Fibroblast of skin of abdomen (primary cell): Measurements from ENCODE around the gene TBKBP1.
"Not testable (repeated sequence)": the region's sequence is repeated elsewhere in the genome, so short reads cannot be mapped to it uniquely, and the experiment has no call there.

Source experiments
- DNase-seq: peaks from one replicate; pipeline ENCODE4 v3.0.0-alpha.2; 2013

TBKBP1 gene

GRCh38 chr17:47733674-47734410 lies 39.9 kb downstream of the TBKBP1 start:
- no peak for DNase-seq

GRCh38 chr17:47735139-47735464 lies 41.1 kb downstream of the TBKBP1 start:
- DNase-seq: no peak

GRCh38 chr17:47735536-47736011 lies 41.6 kb downstream of the TBKBP1 start:
- no peak for DNase-seq

GRCh38 chr17:47736501-47737495 lies 42.8 kb downstream of the TBKBP1 start:
- DNase-seq: no peak

GRCh38 chr17:47738178-47738577 lies 44.2 kb downstream of the TBKBP1 start:
- DNase-seq: no peak

- no peak for DNase-seq
Observed at GRCh38 chr17:47739150-47739549, 45.2 kb downstream of the TBKBP1 start.

- not testable (repeated sequence) for DNase-seq
Observed at GRCh38 chr17:47739945-47740344, 46.0 kb downstream of the TBKBP1 start.

GRCh38 chr17:47741109-47741792 lies 47.3 kb downstream of the TBKBP1 start:
- no peak for DNase-seq

GRCh38 chr17:47741793-47742145 lies 47.8 kb downstream of the TBKBP1 start:
- peak; percentile 22 for DNase-seq

GRCh38 chr17:47742319-47743181 lies 48.6 kb downstream of the TBKBP1 start:
- peak; percentile 13 for DNase-seq

- no peak for DNase-seq
Observed at GRCh38 chr17:47744168-47745036, 50.4 kb downstream of the TBKBP1 start.

- DNase-seq: no peak
Observed at GRCh38 chr17:47745037-47745380, 51.0 kb downstream of the TBKBP1 start.

GRCh38 chr17:47751471-47751870 lies 57.5 kb downstream of the TBKBP1 start:
- DNase-seq: no peak

- DNase-seq: no peak
Observed at GRCh38 chr17:47757386-47757785, 63.4 kb downstream of the TBKBP1 start.

GRCh38 chr17:47760409-47761140 lies 66.6 kb downstream of the TBKBP1 start:
- DNase-seq: no peak
